Thyroid gland (tissue), 4 donors: ENCODE data around the gene CCT7.

Experiments
- POLR2A ChIP-seq, 2 donors: fragments of 450-650 bp; IDR thresholded peaks; one replicate each; pipeline ENCODE4 v1.6.1; 2017; ENCODE audit warnings: antibody characterized with exemption in 2 of 2, mild to moderate bottlenecking in 2 of 2, moderate library complexity in 1 of 2
- TF ChIP-seq, protein P1 (sequence below), 6 experiments: fragments of 200-600 bp in 3 of 6; fragments of 450-650 bp in 3 of 6; sonication (generic) in 3 of 6; IDR thresholded peaks; one replicate each; pipeline ENCODE4 v1.5.1; 2016 to 2019; ENCODE audit warnings: antibody characterized with exemption in 6 of 6, mild to moderate bottlenecking in 2 of 6, inconsistent platforms in 1 of 6, moderate library complexity in 1 of 6

DNA sequence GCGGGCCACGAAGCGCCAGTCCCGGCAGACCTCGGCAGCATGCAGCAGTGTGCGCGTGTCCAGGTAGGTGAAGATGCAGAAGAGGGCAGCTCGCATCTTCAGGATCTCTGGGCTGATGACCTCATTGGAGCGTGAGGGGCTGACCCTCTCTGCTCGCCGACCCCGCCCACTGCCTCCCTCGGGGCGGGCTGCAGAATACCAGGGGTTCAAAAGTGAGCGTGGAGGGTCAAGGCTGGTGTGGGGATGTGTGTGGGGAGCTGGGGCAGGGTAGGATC lies 30.2 kb downstream of the CCT7 start:
- TF ChIP-seq, protein P1, sequence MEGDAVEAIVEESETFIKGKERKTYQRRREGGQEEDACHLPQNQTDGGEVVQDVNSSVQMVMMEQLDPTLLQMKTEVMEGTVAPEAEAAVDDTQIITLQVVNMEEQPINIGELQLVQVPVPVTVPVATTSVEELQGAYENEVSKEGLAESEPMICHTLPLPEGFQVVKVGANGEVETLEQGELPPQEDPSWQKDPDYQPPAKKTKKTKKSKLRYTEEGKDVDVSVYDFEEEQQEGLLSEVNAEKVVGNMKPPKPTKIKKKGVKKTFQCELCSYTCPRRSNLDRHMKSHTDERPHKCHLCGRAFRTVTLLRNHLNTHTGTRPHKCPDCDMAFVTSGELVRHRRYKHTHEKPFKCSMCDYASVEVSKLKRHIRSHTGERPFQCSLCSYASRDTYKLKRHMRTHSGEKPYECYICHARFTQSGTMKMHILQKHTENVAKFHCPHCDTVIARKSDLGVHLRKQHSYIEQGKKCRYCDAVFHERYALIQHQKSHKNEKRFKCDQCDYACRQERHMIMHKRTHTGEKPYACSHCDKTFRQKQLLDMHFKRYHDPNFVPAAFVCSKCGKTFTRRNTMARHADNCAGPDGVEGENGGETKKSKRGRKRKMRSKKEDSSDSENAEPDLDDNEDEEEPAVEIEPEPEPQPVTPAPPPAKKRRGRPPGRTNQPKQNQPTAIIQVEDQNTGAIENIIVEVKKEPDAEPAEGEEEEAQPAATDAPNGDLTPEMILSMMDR (IDR thresholded peaks at IDR 0.05) = no peak
- no peak for TF ChIP-seq POLR2A (IDR thresholded peaks at IDR 0.05)
